Measurements from ENCODE around the gene TMEM178B. TPM values are rescaled to one million over a fixed set of nuclear protein-coding genes. Genes with fewer than 3 reads are reported as not detected.

The TMEM178B gene
- total and polyA plus RNA-seq, 10 of the 15 experiments (the other 5 are each of a cell fraction or from before 2014, with no cell fraction given) = 0.01 to 1.1 (median 0.04) TPM; not detected in 2

DNA sequence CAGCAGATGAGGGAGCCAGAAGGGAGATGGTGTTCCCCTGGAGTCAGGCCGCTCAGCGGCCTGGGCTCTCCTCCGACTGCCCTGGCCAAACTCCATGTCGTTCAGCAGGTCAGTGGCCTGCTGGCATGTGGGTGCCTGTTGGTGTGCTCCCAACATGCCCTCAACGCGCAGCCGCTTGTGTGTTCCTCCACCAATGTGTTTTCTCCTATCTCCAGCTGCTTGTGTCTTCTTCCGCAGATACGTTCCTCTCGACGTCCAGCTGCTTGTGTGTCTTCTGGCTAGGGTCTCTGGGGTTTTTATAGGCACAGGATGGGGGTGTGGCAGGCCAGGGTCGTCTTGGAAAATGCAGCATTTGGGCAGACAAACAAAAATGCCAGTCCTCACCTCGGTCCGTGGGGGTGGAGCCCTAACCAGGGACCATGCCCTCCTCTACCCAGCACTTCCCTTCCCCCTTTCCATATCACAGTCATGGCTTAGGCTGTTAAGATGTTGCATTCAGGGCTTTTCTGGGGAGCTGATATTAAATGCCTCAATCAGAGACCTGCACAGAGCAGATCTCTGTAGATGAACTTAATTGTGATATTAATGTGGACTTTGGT, 111.6 kb downstream of the TMEM178B start:
- POLR2A ChIA-PET = no interaction called here
- Histone ChIP-seq H3K36me3 (ENCODE audit: control insufficient read depth in 2 of 2, insufficient read depth in 2 of 2, low read length in 1 of 2) (no peaks in the 10 kb centered on the region), H3K79me2 (ENCODE audit: control insufficient read depth, insufficient read depth, low read length) (no peaks in the 10 kb centered on the region), H3K4me3 (no peak overlapping the region), H3K27me3 (replicated peaks in 1 of 2; ENCODE audit: control insufficient read depth in 2 of 2, insufficient read depth in 2 of 2, low read length in 1 of 2) (no peaks in the 10 kb centered on the region), H3K4me2 (ENCODE audit: control insufficient read depth, insufficient read depth) (no peak overlapping the region), H3K9me3 (replicated peaks; ENCODE audit: control insufficient read depth, insufficient read depth, low read length) (no peaks in the 10 kb centered on the region; the same call in 2 of the 3 replicates), H2AFZ (ENCODE audit: control insufficient read depth, low read depth, low read length) (no peak overlapping the region), H4K20me1 (ENCODE audit: control insufficient read depth, insufficient read depth) (no peaks in the 10 kb centered on the region), H3K4me1 (ENCODE audit: control insufficient read depth, insufficient read depth, low read length) (no peaks in the 10 kb centered on the region), H3K9ac (ENCODE audit: control insufficient read depth, insufficient read depth, low read length) (no peak overlapping the region), H3K27ac (ENCODE audit: control insufficient read depth, insufficient read depth) (no peak overlapping the region)
- no peak for TF ChIP-seq ZNF24 (IDR thresholded peaks at IDR 0.05)
- TF ChIP-seq, protein P1, sequence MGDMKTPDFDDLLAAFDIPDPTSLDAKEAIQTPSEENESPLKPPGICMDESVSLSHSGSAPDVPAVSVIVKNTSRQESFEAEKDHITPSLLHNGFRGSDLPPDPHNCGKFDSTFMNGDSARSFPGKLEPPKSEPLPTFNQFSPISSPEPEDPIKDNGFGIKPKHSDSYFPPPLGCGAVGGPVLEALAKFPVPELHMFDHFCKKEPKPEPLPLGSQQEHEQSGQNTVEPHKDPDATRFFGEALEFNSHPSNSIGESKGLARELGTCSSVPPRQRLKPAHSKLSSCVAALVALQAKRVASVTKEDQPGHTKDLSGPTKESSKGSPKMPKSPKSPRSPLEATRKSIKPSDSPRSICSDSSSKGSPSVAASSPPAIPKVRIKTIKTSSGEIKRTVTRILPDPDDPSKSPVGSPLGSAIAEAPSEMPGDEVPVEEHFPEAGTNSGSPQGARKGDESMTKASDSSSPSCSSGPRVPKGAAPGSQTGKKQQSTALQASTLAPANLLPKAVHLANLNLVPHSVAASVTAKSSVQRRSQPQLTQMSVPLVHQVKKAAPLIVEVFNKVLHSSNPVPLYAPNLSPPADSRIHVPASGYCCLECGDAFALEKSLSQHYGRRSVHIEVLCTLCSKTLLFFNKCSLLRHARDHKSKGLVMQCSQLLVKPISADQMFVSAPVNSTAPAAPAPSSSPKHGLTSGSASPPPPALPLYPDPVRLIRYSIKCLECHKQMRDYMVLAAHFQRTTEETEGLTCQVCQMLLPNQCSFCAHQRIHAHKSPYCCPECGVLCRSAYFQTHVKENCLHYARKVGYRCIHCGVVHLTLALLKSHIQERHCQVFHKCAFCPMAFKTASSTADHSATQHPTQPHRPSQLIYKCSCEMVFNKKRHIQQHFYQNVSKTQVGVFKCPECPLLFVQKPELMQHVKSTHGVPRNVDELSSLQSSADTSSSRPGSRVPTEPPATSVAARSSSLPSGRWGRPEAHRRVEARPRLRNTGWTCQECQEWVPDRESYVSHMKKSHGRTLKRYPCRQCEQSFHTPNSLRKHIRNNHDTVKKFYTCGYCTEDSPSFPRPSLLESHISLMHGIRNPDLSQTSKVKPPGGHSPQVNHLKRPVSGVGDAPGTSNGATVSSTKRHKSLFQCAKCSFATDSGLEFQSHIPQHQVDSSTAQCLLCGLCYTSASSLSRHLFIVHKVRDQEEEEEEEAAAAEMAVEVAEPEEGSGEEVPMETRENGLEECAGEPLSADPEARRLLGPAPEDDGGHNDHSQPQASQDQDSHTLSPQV (IDR thresholded peaks at IDR 0.05) = 0 out of 2 replicates have a peak, but pooled peaks have one; percentile 4
- TF ChIP-seq, protein P2, sequence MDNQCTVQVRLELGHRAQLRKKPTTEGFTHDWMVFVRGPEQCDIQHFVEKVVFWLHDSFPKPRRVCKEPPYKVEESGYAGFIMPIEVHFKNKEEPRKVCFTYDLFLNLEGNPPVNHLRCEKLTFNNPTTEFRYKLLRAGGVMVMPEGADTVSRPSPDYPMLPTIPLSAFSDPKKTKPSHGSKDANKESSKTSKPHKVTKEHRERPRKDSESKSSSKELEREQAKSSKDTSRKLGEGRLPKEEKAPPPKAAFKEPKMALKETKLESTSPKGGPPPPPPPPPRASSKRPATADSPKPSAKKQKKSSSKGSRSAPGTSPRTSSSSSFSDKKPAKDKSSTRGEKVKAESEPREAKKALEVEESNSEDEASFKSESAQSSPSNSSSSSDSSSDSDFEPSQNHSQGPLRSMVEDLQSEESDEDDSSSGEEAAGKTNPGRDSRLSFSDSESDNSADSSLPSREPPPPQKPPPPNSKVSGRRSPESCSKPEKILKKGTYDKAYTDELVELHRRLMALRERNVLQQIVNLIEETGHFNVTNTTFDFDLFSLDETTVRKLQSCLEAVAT (IDR thresholded peaks at IDR 0.05) = peak; percentile 92
- no peak for FAIRE-seq
- RAD21 ChIA-PET (ENCODE audit: unreplicated experiment) = no interaction called here
- no TSS peak for BruUV-seq (replicated peaks)
- SMC1A ChIA-PET (ENCODE audit: uncharacterized antibody, unreplicated experiment) = interaction anchor here (1.0 to 1.6 kb wide), 2 partner anchors 32 to 172 kb away, joined by 3 to 7 read pairs; no protein-coding TSS in a partner anchor
- 82% methylated on average over 14 of the region's 14 CpGs for WGBS (ENCODE audit: insufficient coverage, insufficient replicate concordance, low lambda C conversion rate, missing lambda C conversion rate)
- DNase-seq (ENCODE audit: low read depth, low spot score) = no peak
- CTCF ChIA-PET = no interaction called here
- no peak for ATAC-seq
- intact Hi-C loops (cut with micrococcal nuclease; ENCODE audit: unreplicated experiment) (no loop called here), in situ Hi-C loops (cut with MboI) (no loop called here)

Measured in GM12878 (cell line).